Measurements from ENCODE around the gene ODC1. TPM values are rescaled to one million over a fixed set of nuclear protein-coding genes. Genes with fewer than 3 reads are reported as not detected.

ODC1 gene
- polyA plus RNA-seq, 1 donor, result 84.3 TPM

DNA sequence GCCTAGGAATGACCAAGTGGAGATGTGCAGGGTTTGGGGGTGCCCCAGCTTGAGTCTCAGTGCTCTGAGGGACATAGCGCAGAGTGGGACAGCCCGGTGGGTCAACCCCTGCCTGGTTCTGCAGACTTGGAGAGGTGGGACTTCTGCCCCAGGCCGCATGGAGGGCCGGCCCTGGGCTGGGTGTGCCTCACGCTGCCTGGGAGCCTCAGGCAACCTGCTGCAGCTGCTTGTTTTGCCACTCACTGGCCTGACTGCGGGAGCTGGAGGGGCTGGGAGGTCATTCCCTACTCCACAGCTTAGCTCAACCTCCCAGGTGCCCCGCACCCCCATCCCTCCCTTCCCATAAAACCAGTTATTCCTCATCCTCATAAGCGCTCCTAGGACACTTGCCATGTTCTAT, 33.1 kb downstream of the ODC1 start:
- no peak for DNase-seq (ENCODE audit: low read depth)

DNA sequence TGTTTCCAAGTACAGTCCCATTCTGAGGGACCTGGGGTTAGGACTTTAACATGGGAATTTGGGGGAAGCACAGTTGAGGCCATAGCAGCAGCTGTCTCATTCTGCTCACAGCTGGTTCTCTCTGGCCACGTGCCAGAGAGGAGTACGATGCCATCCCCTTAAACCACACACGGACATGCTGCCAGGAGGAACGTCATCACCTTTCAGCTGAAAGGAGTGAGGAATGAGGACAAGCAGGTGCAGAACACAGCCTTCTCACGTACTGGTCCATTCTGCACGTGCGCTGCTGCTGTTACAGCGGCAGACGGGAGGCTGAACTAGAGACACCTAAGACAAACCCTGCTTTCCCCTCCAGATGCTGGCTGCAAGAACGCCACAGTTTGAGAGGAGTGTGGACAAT, 33.5 kb downstream of the ODC1 start:
- DNase-seq (ENCODE audit: low read depth), result no peak

DNA sequence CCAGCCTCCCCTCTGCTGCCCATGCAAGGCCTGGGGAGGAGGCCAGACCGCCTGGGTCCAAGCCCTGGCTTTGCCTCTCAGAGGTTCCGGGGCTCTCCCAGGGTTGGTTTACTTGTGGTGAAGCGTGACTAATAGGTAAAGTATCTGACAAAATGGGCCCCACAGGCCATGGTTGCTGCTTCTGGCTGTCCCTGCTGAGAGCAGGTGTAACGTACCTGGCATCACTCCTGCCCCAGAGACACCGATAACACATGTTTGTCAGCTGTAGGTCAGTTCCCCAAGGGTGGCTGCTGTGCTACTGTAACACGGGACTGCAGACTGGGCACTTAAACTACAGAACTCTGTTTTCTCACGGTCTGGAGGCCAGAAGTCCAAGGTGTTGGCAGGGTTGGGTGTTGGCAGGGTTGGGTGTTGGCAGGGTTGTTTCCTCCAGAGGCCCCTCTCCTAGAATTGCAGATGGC, 34.1 kb downstream of the ODC1 start:
- no peak for DNase-seq (ENCODE audit: low read depth)

DNA sequence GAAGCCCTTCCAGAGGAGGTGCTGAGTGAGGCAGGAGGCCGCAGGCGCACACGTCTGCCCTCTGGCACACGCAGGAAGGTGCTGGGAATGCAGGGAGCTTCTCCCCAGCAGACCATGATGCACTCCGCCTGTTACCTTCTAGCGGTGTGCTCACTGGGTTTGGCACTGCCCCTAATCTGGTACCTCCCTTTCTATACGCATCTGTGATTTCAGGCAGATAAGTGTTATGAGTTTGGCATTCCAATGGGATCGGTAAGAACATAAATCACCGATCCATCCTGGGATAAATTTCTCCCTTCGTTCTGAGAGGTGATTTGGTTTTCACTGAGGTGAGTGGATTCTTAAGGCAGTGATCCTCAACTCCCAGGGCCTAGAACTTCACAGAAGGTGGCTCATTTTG, 34.6 kb downstream of the ODC1 start:
- no peak for DNase-seq (ENCODE audit: low read depth)

DNA sequence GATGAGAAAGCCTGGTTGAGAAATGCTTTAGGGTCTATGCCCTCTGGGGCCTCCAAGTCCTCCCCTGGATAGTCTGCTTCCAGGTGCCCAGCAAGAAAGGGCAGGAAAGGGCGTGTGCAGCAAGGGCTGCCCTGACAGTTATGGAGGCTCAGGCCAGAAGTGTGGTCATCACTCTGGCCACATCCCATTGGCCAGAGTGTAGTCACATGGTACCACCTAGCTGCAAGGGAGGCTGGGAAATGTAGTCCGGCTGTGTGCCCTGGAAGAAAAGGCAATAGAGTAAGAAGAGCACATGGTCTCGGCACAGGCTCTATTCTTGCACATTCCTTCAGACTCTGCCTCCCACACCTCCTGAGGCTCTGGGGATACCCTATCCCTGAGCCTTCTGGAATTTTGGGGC, 35.7 kb downstream of the ODC1 start:
- no peak for DNase-seq (ENCODE audit: low read depth)

DNA sequence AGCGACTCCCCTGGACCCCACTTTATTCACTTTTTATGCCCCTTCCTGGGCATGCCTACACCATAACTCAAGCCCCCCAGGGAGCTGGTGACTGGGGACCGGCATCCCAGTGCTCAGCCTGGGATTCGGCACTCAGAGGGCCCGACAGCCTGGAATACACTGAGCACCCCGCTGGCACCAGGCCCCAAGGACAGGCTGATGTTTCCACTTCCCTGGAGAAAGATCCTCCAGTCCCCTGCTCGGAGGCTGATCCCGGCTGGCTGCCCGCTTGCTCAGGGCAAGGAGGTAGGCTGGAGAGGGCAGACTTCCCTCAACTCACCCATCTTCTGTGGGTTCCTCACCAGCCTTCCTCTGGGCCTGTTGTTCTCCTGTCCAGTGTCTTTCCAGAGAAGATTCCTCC, 36.6 kb downstream of the ODC1 start:
- no peak for DNase-seq (ENCODE audit: low read depth)

DNA sequence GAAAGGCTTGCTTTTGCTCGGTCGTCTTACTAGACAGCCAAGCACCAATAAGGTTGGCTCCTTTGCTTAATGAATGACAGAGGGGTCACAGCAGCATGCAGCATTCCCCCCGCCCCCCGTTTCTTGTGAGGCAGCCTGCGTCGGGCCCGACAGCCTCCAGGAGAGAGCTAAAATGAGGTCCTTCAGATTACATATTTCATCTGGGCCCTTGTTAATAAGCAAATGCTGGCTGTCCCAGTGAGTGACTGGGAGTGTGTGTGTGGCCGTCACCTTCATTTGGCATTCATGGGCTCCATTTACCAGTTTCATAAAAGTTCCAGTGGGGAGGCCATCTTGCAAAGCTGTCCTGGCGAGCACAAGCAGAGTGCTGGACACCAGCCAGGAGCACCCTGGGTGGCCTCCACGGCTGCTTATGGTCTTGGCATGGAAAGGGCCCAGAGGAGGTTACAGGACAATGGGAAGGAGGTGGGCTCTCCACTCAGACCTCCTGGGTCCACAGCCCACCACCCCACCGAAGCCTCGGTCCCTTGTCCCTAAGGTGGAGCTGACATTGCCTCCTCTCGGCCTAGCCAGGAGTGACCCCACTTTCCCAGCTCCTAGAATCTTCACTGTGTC, 37.2 kb downstream of the ODC1 start:
- DNase-seq (ENCODE audit: low read depth), result no peak

DNA sequence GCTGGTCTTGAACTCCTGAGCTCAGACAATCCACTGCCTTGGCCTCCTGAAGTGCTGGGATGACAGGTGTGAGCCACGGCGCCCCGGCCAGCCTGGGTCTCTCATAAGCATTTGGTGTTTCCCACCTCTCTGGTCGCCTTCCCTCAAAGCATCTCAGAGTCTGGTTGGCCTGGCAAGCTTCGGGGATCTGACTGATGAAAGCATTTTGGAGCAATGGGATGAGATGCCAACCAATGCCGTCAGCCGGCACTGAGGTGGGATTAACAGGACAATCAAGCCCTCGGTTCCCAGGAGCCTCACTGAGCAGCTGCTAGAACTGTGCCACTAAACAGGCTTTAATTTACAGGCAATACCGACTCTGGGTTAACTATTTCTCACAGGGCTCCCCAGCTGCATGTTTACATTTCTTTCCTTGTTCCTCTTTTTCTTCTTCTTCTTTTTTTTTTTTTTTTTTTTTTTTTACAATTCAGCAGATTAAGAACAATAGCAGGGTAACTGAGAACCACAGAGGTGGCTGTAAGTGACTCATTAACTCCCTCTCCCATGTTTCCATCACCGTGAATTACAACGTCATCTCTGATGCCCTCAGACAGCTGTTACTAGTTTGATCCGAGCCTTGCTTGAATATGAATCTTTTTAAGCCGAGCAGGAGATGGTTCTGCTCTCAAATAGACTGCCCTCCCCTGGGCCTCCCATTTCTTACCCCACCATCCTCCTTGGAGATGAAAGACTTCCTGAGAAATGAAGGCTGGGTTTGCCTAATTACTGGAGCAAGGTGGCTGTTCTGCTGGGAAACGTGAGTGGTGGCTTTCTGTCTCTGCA, 37.9 kb downstream of the ODC1 start:
- no peak for DNase-seq (ENCODE audit: low read depth)

DNA sequence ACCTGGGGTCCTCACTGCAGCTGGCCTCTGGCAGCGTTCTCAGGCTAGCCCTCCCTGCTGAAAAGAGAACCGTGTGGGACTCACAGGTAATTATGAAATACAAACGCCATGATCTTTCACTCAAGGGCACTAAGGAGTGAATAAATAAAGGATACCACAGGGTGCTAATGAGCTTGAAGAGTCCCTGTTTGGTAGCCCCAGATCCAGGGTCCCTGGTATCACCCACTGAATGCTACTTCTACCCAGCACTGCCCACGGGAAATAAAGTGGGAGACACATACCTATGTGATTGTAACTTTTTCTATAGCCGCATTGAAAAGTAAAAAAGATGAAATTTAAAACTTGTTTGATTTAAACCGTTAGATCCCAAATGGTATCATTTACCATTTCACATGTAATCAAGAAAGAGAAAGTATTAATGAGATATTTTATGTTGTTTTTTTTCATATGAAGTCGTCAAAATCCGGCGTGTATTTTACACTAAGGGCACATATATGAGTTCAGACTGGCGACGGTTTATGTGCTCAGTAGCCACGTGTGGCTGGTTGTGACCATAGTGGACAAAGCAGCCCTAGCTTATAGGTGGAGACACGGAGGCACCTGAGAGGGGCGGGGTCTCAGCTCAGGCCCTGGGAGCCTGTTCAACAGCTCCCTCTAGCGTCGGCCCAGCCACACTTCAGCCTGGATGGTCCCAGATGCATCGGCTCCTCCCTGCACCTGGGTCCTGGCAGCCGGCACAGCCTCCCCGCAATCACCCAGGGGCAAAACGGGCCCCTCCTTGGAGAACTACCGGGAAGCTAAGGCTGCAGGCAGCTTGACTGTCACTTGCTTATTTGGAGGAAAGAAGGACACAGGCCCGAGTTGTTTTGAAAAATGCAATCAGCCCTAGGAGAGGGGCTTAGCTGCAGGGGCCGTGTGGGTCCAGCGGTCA, 39.2 kb downstream of the ODC1 start:
- DNase-seq (ENCODE audit: low read depth), result no peak

DNA sequence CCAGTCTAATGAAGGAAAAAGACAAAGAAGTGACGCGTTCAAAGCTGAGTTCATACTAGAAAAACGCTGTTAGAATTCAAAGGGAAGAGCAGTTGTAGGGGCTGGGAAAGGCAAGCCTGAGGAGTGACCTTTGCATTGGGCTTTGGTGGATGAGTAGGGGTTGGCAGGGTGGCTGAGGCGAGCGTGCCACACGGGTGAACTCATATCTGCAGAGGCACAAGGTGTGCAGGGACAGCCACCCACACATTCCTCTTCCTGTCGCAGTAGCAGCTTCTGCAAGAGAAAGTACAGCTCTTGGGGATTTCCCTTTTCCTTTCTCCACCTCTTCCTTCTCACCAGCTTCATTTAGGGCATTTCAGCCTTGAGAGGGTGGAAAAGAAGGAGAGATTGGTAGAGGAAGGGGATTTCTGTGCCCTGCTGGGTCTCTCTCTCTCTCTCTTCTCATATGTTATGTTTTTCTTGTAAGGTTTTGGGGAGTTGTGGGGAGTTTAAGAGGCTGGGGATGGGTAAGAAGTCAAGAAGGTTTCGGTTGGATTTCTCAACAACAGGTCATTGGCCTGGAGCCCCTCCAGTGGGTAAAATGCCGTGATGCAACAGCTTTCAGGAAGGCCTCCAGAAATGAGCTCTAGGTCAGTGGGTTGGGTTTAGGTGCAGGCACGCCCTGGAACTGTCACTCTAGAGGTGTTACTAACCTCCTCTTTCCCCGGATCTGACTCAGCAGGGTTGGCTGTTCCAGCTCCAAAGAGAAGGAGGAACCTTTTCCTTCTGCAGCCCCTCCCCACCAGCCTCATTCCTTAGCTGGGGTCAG, 40.1 kb downstream of the ODC1 start:
- DNase-seq (ENCODE audit: low read depth), result no peak

DNA sequence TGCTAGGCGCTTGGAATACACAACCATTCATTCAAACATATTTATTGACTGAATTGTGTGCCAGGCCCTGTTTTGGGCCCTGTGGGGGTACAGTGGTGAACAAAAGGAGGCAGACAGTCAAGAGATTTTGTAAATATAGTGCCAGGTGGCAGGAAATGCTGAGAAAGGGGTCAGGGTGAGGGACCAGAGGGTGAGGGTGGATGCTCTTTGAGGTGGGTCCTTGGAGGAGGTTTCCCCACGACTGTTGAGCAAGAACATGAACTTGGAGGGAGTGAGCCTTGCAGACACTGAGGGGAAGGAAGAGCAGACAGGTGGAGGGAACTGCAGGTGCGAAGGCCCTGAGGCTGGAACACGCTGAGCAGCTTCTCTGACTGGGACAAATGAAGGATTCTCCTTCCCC, 40.7 kb downstream of the ODC1 start:
- no peak for DNase-seq (ENCODE audit: low read depth)

DNA sequence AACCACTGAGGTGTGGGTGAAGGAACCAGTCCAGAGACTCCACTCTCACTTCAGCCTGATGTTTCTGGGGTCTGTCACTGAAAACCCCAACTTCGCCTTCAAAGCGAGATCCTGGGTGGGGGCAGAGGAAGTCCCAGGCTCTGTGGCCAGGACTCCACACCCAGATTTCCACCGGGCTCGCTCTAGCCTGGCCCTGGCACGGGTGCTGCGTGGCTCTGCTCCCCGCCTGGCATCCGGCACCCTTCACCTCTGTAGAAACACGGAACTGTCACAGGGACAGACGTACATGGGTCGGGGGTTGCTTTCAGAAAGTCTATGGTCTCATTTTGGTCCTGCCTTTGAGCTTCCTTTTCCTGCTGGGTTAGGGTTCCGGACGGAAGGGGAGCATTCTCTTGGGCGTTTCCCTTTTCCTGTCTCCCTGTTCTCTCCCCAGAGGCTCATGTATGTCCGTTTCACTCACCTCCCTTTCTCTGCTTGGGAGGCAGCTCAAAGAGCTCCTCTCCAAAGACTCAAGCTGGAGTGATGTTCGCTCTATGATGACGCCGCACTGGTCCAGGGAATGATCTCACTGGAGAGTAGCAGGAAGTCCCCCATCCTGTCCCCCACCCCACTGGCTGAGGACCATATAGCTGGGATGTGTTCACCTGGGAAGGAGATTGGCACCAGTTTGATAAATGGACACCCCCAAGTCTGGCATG, 41.5 kb downstream of the ODC1 start:
- DNase-seq (ENCODE audit: low read depth), result no peak

DNA sequence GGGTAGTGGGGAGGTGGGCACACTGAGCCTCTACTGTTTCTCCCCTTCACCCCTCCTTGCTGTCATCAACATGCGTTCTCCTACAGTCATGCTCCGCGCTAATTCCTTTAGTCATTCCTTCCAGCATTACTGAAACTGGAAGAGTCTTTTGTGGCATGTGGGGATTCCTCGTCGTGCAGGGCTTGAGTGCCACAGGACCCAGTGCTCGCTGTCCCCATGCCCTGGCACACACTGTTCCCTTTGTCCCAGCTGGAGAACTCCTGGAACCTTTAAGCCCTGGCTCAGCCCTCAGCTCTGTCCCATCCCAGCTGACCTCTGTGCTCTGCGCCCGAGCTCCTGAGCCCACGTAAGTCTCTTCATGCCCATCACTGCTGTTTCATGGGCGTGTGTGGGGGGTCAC, 42.1 kb downstream of the ODC1 start:
- no peak for DNase-seq (ENCODE audit: low read depth)

DNA sequence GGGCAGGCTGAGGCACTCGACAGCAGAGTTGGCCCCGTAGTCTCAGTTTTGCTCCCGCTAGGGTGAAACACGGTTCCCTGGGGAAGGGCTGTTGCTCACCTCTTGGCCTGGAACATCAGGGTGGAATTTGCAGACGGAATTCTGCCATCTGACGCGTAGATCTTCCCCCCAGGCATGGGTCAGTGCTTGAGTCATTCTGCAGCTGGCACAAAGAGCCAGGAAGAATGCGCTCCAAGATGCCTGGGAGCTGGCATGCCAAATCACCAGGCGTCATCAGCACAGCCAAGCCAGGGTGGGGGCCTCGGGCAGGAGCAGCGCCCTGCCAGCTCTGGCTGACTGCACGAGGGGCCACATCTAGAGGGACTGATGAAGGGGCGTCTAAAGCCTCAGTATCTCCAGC, 42.7 kb downstream of the ODC1 start:
- no peak for DNase-seq (ENCODE audit: low read depth)

DNA sequence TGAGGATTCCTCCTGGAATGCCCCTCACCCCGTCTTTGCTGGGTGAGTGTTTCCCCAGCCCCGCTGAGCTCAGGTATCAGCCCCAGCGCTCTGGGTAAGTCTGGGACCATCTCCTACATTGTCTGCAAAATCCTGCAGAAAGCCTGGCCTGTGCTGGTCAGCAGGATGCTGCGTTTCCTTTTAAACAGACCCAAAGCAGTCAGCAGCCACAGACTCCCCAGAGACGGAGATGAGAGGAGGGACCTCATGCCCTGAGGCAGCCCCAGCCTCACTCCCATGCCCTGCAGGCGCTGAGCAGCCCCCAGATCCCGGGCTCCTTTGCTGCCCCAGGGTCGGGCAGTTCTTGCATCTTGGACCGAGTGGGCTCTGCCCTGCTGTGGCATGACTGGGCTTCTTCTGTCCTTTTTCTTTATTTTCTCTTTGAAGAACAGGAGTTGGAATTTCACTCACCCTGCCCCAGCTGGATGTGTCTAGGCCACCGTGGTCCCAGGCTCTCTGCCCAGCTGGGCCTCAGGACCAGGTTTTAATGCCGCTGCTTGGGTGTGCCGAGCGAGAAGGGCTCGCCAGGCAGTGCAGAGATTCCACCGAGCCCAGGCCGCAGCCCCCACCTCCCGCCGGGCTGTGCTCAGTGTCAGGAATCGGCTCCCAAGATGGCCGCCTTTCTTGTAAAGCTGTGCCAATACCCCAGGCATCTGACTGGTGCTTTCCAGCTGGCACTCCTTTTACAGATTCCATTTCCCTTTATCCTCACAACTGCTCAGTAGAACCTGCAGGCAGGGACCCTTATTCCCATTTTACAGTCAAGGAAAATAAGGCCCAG, 43.6 kb downstream of the ODC1 start:
- no peak for DNase-seq (ENCODE audit: low read depth)

DNA sequence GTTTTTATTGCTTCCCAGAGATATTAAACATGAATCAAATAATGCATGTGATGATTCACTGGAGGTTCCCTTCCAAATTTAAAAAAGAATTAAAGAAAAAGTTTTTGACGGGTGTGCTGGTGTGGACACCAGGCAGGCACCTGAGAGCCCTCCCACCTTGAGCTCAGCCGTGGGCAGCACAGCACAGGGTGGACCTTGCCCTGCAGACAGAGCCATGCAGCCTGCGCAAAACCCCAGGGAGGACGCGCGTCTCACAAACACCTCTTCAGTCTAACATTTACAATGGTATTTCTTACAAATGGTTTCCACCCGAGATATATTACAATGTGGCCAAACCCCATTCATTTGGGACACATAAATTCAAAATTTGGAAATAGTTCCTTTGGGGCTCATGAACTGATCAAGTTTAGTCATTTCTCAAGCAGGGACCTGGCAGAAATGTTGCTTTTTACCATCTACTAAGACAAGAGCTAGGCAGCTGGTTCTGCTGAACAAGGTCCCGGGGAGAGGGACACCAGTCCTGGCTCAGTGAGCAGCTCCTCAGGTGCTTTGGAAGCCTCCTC, 45.4 kb downstream of the ODC1 start:
- DNase-seq (ENCODE audit: low read depth), result no peak

DNA sequence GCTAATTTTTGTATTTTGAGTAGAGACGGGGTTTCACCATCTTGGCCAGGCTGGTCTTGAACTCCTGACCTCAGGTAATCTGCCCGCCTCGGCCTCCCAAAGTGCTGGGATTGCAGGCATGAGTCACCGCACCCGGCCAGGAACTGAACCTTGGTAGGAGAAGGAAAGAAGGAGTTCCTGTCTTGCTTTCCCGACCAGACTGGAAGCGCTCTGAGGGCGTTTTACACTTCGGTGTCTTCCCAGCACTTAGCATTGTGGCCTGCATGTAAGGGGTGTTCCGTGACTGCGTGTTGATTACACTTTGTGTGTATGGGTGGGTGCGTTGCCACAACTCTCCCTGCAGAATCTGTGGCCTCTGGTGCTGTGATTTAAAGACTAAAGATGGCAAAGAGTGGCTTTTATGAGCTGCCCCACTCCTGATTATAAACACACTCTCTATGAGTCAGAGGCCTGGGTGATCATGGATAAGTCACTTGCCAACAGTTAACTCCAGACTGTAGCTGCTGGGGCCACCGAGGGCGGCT, 46.0 kb downstream of the ODC1 start:
- no peak for DNase-seq (ENCODE audit: low read depth)

DNA sequence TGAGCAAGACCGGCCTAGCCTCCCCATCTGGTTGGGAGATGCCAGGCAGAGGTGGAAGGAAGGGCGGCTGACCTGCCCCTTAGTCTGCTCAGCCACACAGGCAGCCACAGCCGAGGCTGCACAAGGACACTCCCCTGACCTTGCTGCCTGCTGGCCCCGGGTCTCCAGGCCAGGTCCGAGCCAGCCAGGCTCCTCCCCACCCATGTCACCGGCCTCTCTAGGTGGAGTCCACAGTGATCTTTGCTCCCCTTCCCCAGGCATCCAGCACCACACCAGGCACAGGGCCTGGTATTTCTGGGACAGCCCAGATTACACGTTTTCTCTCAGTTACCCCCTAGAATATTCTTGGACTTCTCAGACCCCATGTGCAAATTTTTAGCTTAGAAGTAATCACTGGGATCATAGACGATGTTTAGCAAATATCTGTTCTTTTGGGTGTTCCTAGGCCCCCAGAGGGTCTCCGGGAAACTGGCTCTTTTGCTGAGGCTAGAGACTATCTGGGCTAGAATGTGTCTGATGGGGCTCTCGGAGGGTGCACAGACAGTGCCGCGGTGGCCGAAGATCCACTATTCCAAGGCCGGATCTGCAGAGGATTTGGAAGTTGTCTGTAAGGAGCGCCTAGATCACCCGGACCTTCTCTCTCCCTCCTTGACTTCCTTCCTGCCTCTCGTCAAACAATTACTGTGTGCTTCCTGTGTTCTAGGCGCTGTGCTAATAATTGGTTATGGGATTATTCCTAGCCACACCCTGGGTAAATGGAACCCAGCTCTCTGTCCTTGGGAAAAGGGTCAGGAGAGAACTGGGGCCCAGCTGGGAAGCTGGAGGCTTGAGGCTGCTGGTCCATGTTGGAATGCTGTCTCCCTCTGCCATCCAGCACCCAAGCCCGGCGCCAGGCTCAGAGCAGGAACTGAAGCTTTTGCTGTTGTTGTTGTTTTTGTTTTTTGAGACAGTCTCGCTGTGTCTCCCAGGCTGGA, 46.9 kb downstream of the ODC1 start:
- no peak for DNase-seq (ENCODE audit: low read depth)

All from forelimb muscle (tissue), 1 donor.